A673 (cell line): ENCODE data around the gene ERI3.

Source experiments
- CTCF ChIP-seq: fragments of 300-800, 200-600 bp; sonication (generic); conservative IDR thresholded peaks from 2 replicates; pipeline ENCODE4 v1.5.1; 2017; ENCODE audit warnings: low read depth, mild to moderate bottlenecking, antibody characterized with exemption, low read length, moderate library complexity, mixed read lengths
- EZH2 ChIP-seq: fragments of 200-600 bp; sonication (generic); IDR thresholded peaks from 2 replicates; pipeline ENCODE4 v1.6.1; 2017; ENCODE audit warnings: borderline replicate concordance, low read depth, mild to moderate bottlenecking, mixed read lengths, antibody characterized with exemption, low read length; ENCODE audit not compliant: poor library complexity, severe bottlenecking

DNA sequence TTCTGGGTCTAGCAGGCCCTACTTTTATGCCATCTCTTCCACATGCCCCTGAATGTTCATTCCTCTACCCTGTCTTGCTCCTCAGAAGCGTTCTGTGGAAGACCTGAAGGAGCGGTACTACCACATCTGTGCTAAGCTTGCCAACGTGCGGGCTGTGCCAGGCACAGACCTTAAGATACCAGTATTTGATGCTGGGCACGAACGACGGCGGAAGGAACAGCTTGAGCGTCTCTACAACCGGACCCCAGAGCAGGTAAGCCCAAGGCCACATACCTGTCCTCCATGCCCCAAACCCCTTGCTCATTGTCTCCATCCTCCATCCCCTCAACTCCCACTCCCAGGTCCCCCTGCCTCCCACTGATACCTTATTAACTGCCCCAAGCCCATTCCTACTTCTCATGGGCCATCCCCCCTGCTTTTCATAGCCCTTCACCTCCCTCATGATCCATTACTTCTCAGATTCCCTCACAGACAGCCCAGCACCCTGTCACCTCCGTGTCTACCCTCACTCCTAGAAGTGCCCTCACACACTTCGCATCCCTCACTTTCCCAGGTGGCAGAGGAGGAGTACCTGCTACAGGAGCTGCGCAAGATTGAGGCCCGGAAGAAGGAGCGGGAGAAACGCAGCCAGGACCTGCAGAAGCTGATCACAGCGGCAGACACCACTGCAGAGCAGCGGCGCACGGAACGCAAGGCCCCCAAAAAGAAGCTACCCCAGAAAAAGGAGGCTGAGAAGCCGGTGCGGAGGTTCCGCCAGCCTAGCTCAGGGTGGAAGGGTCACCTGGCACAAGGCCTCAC, 136.4 kb downstream of the ERI3 start:
- TF ChIP-seq CTCF (no peak), EZH2 (no peak)
